GM18951 (cell line): Measurements from ENCODE around the gene CPNE6.

ENCODE experiments used
- POLR2A ChIP-seq: IDR thresholded peaks from 4 replicates; pipeline ENCODE4 v1.6.1; 2011; ENCODE audit warnings: mild to moderate bottlenecking; ENCODE audit not compliant: insufficient read length, insufficient read depth; ENCODE audit errors: extremely low read depth
- in situ Hi-C: fragments of 300-500 bp; cut with MboI; formaldehyde crosslinking; loops from one replicate; pipeline ENCODE4 v1.12.0; 2022; ENCODE audit warnings: low sequenced_read_pairs, mixed read lengths, inconsistent platforms; ENCODE audit not compliant: unreplicated experiment

The CPNE6 gene

DNA sequence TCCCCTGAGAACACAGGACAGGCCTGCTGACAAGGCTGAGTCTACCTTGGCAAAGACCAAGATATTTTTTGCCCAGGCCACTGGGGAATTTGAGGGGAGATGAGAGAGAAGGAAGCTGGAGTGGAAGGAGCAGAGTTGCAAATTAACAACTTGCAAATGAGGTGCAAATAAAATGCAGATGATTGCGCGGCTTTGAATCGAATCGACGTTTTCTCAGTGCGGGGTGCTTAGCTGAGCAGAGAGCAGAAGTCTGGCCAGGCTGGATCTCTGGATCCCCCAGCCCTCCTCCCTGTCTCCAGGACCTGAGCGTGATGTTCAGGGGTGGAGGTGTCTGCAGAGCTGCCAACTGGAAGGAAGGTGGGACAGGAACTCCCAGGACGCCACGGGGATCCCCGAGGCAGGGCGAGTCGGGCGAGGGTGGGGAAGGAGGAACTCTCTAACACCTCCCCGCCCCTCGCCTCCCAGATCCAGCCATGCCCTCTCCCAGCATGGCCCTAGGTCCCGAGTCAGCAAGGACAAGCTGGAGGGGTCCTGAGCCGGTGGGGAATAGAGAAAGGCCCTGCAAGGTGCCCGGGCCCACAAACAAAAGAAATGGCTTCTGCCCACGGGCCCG is 20.1 kb upstream of the CPNE6 start:
- in situ Hi-C loops: no loop called here

GRCh38 chr14:24051789-24052655 is 19.3 kb upstream of the CPNE6 start, which contains the start of gene CARMIL3:
Gene CARMIL3 (plus strand): TSS chr14:24052009. CDS start chr14:24052154, 145 bp downstream.
- in situ Hi-C loops: no loop called here

More for the DNA sequence above, 20.1 kb upstream of the CPNE6 start:
- no peak for TF ChIP-seq POLR2A

DNA sequence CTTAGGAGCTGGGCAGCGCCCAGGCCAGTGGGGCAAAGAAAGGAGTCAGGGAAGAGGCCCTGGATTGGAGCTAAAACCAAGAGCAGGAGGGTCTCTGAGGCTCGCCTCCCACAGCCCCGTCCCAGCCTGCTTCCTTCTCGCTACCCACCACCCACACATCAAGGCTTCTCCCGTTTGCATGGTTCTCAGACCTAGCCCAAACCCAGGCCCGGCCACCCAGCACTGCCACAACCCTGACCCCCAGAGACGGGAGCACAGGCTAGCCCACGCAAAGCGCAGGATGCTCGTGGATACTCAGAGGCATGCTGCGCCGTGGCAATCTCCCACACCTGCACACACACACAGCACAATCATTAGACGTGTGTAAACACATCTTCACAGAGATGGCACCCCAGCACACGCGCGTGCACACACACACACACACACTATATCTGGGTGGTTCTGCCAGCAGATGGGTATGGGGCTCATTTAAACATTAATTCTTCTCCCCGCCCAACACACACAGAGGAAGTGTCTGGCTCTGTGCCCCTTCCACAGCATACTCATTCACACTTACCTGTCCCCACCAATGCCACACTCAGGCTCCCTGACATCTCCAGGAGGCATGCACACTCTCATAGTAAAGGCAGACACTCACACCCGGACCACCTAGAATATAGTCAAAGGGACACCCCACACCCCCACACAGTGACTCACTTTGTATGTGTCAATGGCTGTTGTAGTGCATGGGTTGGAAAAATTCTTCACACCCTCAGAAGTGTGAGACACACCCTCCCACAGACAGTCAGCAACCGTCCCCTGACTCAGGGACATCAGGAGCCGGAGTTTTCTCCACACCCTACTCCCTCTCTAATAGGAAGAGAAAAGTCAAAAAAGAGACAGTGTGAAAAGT is 18.5 kb upstream of the CPNE6 start:
- in situ Hi-C loops: no loop called here
- TF ChIP-seq POLR2A: no peak

More at GRCh38 chr14:24051789-24052655, 19.3 kb upstream of the CPNE6 start, which contains the start of gene CARMIL3:
- peak; percentile 60 for TF ChIP-seq POLR2A

GRCh38 chr14:24053548-24054323 is 17.6 kb upstream of the CPNE6 start:
- in situ Hi-C loops: no loop called here

GRCh38 chr14:24054324-24054641 is 17.1 kb upstream of the CPNE6 start:
- in situ Hi-C loops: no loop called here
- TF ChIP-seq POLR2A: no peak

More at GRCh38 chr14:24053548-24054323, 17.6 kb upstream of the CPNE6 start:
- TF ChIP-seq POLR2A: no peak

DNA sequence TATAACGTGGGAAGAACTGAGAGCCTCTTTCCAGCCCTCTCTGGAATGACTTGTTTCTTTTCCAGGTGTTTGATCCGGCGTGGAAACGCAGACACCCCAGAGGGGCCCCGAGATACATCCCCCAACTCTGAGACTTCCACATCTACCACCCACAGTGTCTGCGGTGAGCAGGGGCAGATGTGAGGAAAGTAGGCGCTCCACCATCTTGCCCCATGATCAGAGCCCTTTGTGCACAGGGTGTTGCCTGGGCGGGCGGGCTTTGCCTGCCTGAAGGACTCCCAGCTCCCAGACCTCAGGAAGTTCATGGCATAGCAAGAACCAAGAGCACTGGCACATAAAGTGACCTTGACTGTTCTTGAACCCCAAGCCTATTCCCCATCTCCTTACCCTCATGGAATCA is 16.7 kb upstream of the CPNE6 start:
- no peak for TF ChIP-seq POLR2A
- in situ Hi-C loops: no loop called here

- TF ChIP-seq POLR2A: no peak
- in situ Hi-C loops: no loop called here
Measured at GRCh38 chr14:24055971-24056799, 15.2 kb upstream of the CPNE6 start.

DNA sequence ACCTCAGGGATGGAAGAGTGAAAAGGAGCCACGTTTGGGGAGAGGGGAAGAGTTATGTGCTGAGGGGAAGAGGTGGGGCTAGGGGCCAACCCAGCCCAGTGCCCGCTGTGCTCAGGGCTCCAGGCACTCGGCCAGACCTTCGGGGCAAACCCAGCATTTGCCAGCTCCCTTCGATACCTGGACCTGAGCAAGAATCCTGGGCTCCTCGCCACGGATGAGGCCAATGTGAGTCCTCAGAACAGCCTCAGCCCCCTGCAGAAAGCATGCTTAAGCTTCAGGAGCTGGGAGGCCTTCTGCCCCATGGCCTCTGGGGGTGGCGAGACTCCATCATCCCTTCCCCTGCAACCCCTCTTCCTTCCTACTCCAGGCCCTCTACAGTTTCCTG is 14.6 kb upstream of the CPNE6 start:
- in situ Hi-C loops: no loop called here
- no peak for TF ChIP-seq POLR2A

GRCh38 chr14:24057271-24057670 is 14.1 kb upstream of the CPNE6 start:
- no peak for TF ChIP-seq POLR2A
- in situ Hi-C loops: no loop called here

- in situ Hi-C loops: no loop called here
- TF ChIP-seq POLR2A: no peak
Measured at GRCh38 chr14:24057867-24058259, 13.5 kb upstream of the CPNE6 start.

DNA sequence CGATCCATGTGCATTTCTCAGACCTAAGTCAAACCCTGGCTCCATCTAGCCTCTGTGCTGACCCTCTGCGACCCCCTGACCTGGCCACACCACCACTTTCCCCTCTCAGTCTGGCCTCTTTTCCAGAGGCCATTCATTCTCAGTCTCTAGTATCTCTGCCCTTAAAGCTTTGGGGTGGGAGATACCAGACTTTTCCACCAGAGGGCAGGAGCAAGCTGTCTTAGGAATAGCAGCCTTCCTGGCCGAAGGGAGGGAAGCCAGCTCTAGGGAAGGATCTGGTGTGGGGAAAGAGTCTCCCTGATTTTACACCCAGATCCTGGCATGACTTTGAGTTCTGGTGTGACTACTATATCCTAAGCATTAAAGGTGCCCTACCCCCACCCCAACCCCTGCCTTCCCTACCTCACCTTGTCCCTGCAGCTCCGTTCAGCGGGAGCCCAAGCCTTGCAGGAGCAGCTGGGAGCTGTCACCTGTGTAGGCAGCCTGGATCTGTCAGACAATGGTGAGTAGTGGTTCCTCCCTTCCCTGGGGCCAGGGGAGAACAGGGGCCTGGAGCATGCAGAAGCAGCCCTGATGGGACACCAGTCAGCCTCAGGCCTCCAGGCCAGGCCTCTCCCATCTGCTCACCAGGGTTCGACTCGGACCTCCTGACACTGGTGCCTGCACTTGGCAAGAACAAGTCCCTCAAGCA is 13.0 kb upstream of the CPNE6 start:
- in situ Hi-C loops: no loop called here
- no peak for TF ChIP-seq POLR2A

DNA sequence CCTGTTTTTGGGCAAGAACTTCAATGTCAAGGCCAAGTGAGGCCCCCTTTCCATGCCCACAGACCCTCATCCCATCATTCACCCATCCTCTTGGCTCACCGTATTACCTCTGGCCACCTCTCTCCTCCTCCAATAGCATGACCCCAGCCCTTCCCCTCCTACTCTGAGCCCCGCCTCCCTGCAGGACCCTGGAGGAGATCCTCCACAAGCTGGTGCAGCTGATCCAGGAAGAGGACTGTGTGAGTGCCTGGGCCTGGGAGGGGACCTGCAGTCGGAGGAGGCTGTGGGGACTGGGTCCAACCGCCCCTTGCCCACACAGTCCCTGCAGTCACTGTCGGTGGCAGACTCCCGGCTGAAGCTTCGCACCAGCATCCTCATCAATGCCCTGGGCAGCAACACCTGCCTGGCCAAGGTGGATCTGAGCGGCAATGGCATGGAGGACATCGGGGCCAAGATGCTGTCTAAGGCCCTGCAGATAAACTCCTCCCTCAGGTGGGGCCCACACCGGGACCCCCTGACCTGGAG is 12.3 kb upstream of the CPNE6 start:
- in situ Hi-C loops: no loop called here
- no peak for TF ChIP-seq POLR2A
